ACHN (cell line): ENCODE data around the gene WDR75.
A peak's percentile ranks its signal among the peaks of the same experiment; 100 is the strongest.
"Not testable (repeated sequence)": the region's sequence is repeated elsewhere in the genome, so short reads cannot be mapped to it uniquely, and the experiment has no call there.

Experiments
- DNase-seq: peaks from one replicate; pipeline ENCODE4 v3.0.0-alpha.2; 2015
- in situ Hi-C: cut with HindIII; loops from 2 replicates; pipeline ENCODE4 v1.10.0; 2017; ENCODE audit warnings: low sequenced_read_pairs, low pct_ligation_motif_present, low pct_unique_long_range_greater_than_20kb

The WDR75 gene

GRCh38 chr2:189435803-189436202, 5.5 kb upstream of the WDR75 start:
- DNase-seq, in situ Hi-C loops: not testable (repeated sequence)

- no peak for DNase-seq
- in situ Hi-C loops = no loop called here
Measured at GRCh38 chr2:189437926-189438325, 3.3 kb upstream of the WDR75 start.

- in situ Hi-C loops = no loop called here
- peak; percentile 29 for DNase-seq
Measured at GRCh38 chr2:189439342-189439741, 1.9 kb upstream of the WDR75 start.

GRCh38 chr2:189440644-189440946, 679 bp upstream of the WDR75 start:
- no peak for DNase-seq
- in situ Hi-C loops = no loop called here

- in situ Hi-C loops = no loop called here
- DNase-seq = no peak
Measured at GRCh38 chr2:189441709-189442074, 418 bp downstream of the WDR75 start.

- in situ Hi-C loops = no loop called here
- no peak for DNase-seq
Measured at GRCh38 chr2:189442468-189442867, 1.2 kb downstream of the WDR75 start.

- in situ Hi-C loops = no loop called here
- DNase-seq = no peak
Measured at GRCh38 chr2:189444322-189444721, 3.0 kb downstream of the WDR75 start.

GRCh38 chr2:189446780-189447179, 5.5 kb downstream of the WDR75 start:
- in situ Hi-C loops = no loop called here
- no peak for DNase-seq

- in situ Hi-C loops = no loop called here
Measured at GRCh38 chr2:189454009-189454408, 12.7 kb downstream of the WDR75 start.

GRCh38 chr2:189465076-189465475, 23.8 kb downstream of the WDR75 start:
- DNase-seq = no peak
- in situ Hi-C loops = no loop called here

More at GRCh38 chr2:189454009-189454408, 12.7 kb downstream of the WDR75 start:
- no peak for DNase-seq

GRCh38 chr2:189465478-189465877, 24.2 kb downstream of the WDR75 start:
- in situ Hi-C loops = no loop called here
- DNase-seq = no peak

GRCh38 chr2:189466046-189466445, 24.8 kb downstream of the WDR75 start:
- no peak for DNase-seq
- in situ Hi-C loops = no loop called here

- in situ Hi-C loops = no loop called here
Measured at GRCh38 chr2:189466656-189467055, 25.4 kb downstream of the WDR75 start.

GRCh38 chr2:189467160-189467559, 25.9 kb downstream of the WDR75 start:
- no peak for DNase-seq
- in situ Hi-C loops = no loop called here

More at GRCh38 chr2:189466656-189467055, 25.4 kb downstream of the WDR75 start:
- peak; percentile 57 for DNase-seq

GRCh38 chr2:189467593-189467992, 26.3 kb downstream of the WDR75 start:
- in situ Hi-C loops = no loop called here
- DNase-seq = no peak

GRCh38 chr2:189474526-189474925, 33.3 kb downstream of the WDR75 start:
- in situ Hi-C loops = no loop called here

GRCh38 chr2:189477756-189478155, 36.5 kb downstream of the WDR75 start:
- in situ Hi-C loops = no loop called here
- no peak for DNase-seq

More at GRCh38 chr2:189474526-189474925, 33.3 kb downstream of the WDR75 start:
- DNase-seq = no peak

- in situ Hi-C loops, DNase-seq: not testable (repeated sequence)
Measured at GRCh38 chr2:189478289-189478688, 37.0 kb downstream of the WDR75 start.

GRCh38 chr2:189481071-189481470, 39.8 kb downstream of the WDR75 start:
- no peak for DNase-seq
- in situ Hi-C loops = no loop called here

GRCh38 chr2:189483571-189483970, 42.3 kb downstream of the WDR75 start:
- in situ Hi-C loops = no loop called here

GRCh38 chr2:189483980-189484740, 42.9 kb downstream of the WDR75 start:
- in situ Hi-C loops = no loop called here

More at GRCh38 chr2:189483571-189483970, 42.3 kb downstream of the WDR75 start:
- DNase-seq = no peak

More at GRCh38 chr2:189483980-189484740, 42.9 kb downstream of the WDR75 start:
- DNase-seq = no peak
